SIG-M5 treated with dmso at 0.1 percent for 504 hours (cell line): ENCODE measurements around the gene SCUBE2.

Experiments
- DNase-seq: peaks from one replicate; lab custom pipeline; 2025; ENCODE audit not compliant: unreplicated experiment; lab: John Stamatoyannopoulos, UW

The SCUBE2 gene

GRCh38 chr11:9091044-9091922 is at the start of gene SCUBE2:
TSS of gene SCUBE2 (minus strand) at chr11:9091599. CDS start at chr11:9091528, 71 bp downstream.
- DNase-seq, result no peak

GRCh38 chr11:9141186-9141585 is 49.8 kb upstream of the SCUBE2 start:
- DNase-seq, result no peak

GRCh38 chr11:9139628-9140357 is 48.4 kb upstream of the SCUBE2 start:
- no peak for DNase-seq

- DNase-seq, result no peak
Observed at GRCh38 chr11:9138612-9139579, 47.5 kb upstream of the SCUBE2 start.

GRCh38 chr11:9138133-9138453 is 46.7 kb upstream of the SCUBE2 start:
- DNase-seq, result no peak

GRCh38 chr11:9137293-9138132 is 46.1 kb upstream of the SCUBE2 start:
- peak; percentile 74 for DNase-seq

- DNase-seq, result no peak
Observed at GRCh38 chr11:9136741-9137140, 45.3 kb upstream of the SCUBE2 start.

GRCh38 chr11:9133956-9134355 is 42.6 kb upstream of the SCUBE2 start:
- no peak for DNase-seq

- no peak for DNase-seq
Observed at GRCh38 chr11:9132203-9132878, 40.9 kb upstream of the SCUBE2 start.

GRCh38 chr11:9130297-9130696 is 38.9 kb upstream of the SCUBE2 start:
- peak; percentile 59 for DNase-seq

- DNase-seq, result no peak
Observed at GRCh38 chr11:9126636-9127035, 35.2 kb upstream of the SCUBE2 start.

GRCh38 chr11:9125185-9125886 is 33.9 kb upstream of the SCUBE2 start:
- no peak for DNase-seq

- no peak for DNase-seq
Observed at GRCh38 chr11:9123595-9124304, 32.4 kb upstream of the SCUBE2 start.

- DNase-seq, result no peak
Observed at GRCh38 chr11:9121469-9121796, 30.0 kb upstream of the SCUBE2 start.

- no peak for DNase-seq
Observed at GRCh38 chr11:9120664-9121468, 29.5 kb upstream of the SCUBE2 start.

- DNase-seq, result no peak
Observed at GRCh38 chr11:9118277-9118676, 26.9 kb upstream of the SCUBE2 start.

GRCh38 chr11:9112075-9112474 is 20.7 kb upstream of the SCUBE2 start:
- no peak for DNase-seq
